ENCODE measurements around the gene PRKRA. TPM values are rescaled to one million over a fixed set of nuclear protein-coding genes. Genes with fewer than 3 reads are reported as not detected.
A peak's percentile ranks its signal among the peaks of the same experiment; 100 is the strongest.

PRKRA gene
- total and polyA plus RNA-seq, 9 of the 15 experiments (the other 6 are each of a cell fraction or from before 2014, with no cell fraction given): 14.1 to 78.1 (median 52.3) TPM

DNA sequence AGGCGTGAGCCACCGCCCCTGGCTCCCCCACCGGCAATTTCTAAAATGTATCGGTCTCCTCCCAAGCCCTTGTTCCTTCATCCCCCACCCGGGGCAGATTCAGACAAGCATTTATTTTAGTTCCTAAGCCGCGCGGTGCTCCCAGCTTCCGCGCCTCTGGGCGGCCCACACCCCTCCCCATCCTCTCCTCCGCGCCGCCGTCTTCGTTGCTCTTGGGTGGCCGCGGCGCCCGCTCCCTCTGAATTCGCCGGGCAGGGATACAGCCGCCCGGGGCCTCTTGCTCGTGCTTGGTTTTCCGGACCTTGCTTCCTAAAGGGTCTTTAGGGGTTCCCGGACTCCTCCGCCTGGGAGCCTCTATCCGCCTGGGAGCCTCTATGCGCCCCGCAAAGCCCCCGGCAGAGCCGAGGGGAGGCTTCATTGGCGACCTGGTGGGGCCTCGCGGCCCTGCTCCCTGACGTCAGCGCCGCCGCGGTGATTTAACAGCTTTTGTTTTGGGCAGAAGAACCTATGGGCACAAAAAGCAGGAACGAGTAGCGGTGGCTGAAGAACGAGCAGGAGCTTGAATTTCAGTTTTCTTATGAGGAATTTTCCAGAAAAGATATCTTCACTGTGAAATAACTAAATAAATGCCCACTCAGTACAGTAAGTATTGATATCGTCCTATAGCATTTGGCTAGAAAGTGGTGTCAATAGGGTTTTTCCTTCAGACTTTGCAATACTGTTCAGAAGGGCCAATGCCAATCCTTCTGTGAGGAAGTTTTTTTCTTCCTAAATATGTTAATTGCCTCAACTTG, 37.3 kb downstream of the PRKRA start (continued):
- TF ChIP-seq, protein P1, sequence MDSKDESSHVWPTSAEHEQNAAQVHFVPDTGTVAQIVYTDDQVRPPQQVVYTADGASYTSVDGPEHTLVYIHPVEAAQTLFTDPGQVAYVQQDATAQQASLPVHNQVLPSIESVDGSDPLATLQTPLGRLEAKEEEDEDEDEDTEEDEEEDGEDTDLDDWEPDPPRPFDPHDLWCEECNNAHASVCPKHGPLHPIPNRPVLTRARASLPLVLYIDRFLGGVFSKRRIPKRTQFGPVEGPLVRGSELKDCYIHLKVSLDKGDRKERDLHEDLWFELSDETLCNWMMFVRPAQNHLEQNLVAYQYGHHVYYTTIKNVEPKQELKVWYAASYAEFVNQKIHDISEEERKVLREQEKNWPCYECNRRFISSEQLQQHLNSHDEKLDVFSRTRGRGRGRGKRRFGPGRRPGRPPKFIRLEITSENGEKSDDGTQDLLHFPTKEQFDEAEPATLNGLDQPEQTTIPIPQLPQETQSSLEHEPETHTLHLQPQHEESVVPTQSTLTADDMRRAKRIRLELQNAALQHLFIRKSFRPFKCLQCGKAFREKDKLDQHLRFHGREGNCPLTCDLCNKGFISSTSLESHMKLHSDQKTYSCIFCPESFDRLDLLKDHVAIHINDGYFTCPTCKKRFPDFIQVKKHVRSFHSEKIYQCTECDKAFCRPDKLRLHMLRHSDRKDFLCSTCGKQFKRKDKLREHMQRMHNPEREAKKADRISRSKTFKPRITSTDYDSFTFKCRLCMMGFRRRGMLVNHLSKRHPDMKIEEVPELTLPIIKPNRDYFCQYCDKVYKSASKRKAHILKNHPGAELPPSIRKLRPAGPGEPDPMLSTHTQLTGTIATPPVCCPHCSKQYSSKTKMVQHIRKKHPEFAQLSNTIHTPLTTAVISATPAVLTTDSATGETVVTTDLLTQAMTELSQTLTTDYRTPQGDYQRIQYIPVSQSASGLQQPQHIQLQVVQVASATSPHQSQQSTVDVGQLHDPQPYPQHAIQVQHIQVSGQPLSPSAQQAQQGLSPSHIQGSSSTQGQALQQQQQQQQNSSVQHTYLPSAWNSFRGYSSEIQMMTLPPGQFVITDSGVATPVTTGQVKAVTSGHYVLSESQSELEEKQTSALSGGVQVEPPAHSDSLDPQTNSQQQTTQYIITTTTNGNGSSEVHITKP (IDR thresholded peaks at IDR 0.05; ENCODE audit: partially characterized antibody): peak; percentile 23
- TF ChIP-seq POLR2AphosphoS2 (IDR thresholded peaks at IDR 0.05; ENCODE audit: low read length): no peak
- TF ChIP-seq CBFA2T3 (IDR thresholded peaks at IDR 0.05): peak; percentile 46; the same call in 1 of the 2 replicates
- TF ChIP-seq ZNF408 (CRISPR knock-in tag; IDR thresholded peaks at IDR 0.05; ENCODE audit: low read depth): no peak
- TF ChIP-seq CHCHD3 (CRISPR knock-in tag; IDR thresholded peaks at IDR 0.05): no peak
- 0 out of 2 replicates have a peak, but pooled peaks have one; percentile 75 for TF ChIP-seq SRSF3 (IDR thresholded peaks at IDR 0.05; ENCODE audit: insufficient read depth, low read length)

Measured in K562 (cell line).